ENCODE data around the gene PRPF31.

Gene PRPF31

DNA sequence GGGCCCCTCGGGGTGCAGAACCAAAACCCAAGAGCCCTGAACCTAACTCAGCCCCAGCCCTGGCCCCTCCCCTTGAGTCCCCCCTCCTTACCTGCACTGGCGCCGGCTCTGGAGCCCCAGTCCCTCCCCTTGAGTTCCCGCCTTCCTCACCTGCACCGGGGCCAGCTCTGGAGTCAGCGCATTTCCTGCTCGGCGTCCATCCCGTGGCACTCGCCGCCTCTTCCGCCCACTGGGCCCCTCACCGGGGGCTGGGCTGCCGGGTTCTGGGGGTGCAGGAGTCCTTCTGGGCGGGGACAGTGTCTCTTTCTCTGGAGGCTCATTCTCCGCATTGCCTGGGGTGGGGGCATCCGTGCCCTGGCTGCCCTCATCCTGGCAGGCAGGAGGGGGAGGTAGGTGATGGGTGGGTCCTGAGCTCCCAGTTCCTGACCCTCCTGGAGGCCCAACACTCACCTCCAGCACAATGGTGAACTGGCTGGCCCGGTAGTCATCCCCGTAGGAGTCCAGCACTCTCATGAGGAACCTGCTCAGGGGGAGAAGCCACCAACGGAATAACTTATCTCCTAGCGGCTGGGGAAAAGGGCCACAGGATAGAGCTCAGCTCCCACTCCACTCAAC lies 7.6 kb upstream of the PRPF31 start:
- DNase-seq (ENCODE audit: insufficient read length, low spot score) (no peak), FAIRE-seq (no peak)

DNA sequence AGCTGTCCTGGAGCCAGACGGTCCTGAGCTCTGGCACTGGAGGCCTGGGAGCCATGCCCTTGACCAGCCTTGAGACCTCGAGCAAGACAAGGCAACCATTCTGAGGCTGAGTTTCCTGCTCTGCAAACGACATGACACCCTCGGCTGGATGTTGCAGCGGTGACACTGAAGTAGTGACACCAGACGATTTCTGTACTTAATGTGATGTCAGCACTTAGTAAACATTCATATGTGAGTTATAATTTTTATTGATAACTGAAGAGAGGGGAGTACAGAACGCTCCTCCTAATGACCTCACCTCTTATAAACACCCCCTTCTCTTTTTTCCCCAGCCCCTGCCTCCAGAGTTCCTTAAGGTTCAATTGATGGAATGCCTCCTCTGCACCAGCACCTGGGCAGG lies 7.1 kb upstream of the PRPF31 start:
- no peak for DNase-seq (ENCODE audit: insufficient read length, low spot score)
- no peak for FAIRE-seq

DNA sequence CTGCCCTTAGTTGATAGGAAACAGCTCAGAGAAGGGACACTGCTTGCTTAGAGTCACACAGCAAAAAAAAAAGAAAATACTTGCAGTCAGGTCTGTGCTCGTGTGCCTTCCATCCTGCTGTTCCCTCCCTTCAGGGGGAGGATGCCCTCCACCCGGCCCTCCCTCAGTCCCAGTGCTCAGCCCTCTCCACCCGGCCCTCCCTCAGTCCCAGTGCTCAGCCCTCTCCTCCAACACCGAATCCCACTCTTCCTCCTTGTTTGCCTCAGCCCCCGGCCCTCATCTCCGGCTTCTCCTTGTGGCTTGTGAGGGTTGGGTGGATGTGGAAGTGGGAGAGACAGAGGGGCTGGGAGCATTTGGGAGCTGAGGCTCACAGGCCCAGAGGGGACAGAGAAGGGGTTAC lies 5.9 kb upstream of the PRPF31 start:
- no peak for DNase-seq (ENCODE audit: insufficient read length, low spot score)

DNA sequence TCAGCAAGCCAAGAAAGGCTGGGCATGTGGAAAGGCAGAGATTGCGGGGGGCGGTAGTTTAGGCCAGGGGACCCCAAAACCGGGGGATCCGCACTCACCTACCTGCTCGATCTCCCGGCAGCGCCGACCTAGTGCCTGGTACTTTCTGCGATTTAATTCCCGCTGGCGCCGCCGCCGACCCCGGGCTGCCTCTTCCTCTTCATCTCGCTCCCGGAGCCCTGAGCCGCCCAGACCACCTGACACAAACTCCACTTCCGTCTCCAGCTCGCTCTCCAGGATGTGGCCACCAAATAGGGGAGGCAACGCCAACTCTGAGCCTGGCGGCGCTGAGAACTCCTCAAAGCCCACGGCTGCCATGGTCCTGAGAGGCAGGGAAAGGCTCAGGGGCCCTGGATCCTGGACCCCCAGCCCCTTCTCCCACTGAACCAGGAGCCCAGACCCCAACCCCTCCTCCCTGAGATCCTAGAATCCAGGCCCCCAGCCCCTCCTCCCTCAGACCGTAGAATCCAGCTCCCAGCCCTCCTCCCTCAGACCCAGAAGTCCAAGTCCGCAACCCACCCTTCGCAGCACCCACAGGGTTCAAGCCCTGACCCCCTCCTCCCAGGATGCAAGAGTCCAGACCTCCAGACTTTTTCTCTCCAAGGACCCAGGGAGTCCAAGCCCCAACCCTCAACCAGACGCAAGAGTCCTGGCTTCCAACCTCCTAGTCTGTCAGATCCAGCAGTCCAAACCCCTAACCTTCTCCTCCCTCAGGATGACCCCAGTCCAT lies 1.0 kb upstream of the PRPF31 start:
- no peak for FAIRE-seq
- DNase-seq (ENCODE audit: insufficient read length, low spot score): no peak

More for the DNA sequence above, 5.9 kb upstream of the PRPF31 start:
- no peak for FAIRE-seq

DNA sequence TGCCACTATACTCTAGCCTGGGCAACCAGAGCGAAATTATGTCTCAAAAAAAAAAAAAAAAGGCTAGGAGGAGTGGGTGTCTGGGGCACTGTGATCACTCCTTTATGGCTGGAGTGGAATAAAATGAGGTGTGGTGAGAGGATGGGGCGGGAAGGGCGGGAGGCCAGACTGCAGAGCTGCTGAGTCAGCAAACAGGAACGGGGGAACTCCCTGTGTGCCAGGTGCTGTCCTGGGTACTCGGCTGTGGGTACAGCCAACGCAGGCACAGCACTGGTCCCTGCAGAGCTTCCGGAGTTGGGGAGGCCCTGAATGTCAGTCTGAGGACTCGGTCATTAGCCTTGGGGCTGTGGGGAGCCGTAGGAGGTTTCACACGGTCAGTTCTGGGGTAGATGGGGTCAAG lies 5.7 kb downstream of the PRPF31 start:
- FAIRE-seq (no peak), DNase-seq (ENCODE audit: insufficient read length, low spot score) (no peak)

DNA sequence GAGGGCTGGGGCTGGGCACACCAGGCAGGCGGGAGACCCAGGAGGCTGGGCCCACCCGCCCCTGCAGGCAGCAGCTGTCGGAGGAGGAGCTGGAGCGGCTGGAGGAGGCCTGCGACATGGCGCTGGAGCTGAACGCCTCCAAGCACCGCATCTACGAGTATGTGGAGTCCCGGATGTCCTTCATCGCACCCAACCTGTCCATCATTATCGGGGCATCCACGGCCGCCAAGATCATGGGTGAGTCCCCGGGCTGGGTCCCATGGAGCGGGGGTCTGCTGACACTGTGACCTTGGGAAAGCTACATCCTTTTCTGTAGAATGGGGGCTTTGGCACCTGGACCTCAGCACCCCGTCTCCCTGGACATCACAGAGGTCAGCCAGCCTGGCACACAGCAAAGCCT lies 8.1 kb downstream of the PRPF31 start:
- no peak for FAIRE-seq
- no peak for DNase-seq (ENCODE audit: insufficient read length, low spot score)

DNA sequence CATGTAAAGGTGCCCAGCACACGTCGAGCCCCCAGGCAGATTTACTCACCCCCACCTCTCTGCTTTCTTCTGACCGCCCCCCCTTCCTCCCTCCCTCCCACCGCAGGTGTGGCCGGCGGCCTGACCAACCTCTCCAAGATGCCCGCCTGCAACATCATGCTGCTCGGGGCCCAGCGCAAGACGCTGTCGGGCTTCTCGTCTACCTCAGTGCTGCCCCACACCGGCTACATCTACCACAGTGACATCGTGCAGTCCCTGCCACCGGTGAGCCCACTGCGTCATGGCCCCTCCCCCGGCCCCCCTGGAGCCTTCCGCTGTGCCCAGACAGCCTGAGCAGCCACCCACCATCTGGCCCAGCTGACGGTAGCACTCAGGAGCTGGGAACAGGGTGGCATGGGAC lies 8.8 kb downstream of the PRPF31 start:
- DNase-seq (ENCODE audit: insufficient read length, low spot score): no peak
- no peak for FAIRE-seq

DNA sequence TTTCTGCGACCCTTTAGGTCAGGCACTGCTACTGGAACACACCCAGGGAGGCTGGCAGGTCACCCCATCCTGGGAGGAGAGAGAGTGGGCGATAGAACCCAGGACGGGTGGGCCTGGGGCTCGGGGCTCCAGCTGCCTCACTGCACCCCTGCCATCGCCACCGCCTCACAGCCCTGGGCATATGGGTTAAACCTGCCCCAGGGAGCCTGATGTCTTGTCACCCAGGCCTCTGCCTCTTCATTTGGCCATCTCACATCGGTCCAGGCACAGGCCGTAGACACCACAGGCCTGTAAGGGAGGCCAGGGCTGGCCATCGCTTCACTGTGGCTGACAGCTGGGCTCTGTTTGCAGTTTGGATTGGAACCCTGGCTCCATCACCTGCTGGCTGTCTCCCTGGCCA lies 10.2 kb downstream of the PRPF31 start:
- FAIRE-seq (no peak), DNase-seq (ENCODE audit: insufficient read length, low spot score) (no peak)

DNA sequence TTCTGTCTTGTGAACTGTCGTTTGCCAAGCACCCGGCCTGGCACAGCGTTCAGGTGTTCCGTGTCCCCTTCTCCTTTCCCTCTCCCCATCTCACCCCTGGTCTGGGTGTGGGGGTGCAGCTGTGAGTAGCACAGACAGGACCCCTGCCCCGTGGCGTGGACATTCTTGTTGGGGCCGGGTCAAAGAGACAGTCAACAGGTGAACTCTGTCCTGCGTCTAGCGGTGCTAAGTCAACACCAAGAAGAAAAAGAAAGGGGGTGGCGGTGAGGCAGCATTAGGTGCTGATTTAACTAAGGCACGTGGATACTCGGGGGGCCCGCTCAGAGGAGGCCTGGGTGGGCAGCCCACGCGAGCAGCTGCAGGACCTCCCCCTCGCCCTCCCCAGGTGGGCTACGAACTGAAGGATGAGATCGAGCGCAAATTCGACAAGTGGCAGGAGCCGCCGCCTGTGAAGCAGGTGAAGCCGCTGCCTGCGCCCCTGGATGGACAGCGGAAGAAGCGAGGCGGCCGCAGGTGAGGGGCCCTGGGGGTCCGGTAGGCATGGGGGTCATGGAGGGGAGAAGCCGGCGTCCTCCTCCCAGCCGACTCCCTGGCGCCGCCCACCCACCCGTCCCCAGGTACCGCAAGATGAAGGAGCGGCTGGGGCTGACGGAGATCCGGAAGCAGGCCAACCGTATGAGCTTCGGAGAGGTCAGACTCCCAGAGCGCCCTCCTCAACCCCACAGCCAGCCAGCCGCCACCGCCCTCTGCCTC lies 12.3 kb downstream of the PRPF31 start:
- DNase-seq (ENCODE audit: insufficient read length, low spot score): no peak
- FAIRE-seq: no peak

DNA sequence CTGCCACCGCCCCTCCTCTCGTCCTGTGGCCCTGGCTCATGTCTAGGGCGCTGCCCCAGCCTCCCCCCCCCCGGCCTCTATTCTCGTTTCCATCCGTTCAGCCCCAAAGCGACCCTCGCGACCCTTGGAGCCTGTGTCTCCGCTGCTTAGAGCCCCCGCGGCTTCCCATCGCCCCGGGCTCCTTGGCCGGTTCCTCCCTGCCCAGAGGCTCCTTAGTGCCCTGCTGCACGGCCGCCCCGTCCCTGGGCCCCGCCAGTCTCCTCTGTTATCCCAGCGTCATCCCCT lies 12.8 kb downstream of the PRPF31 start:
- FAIRE-seq (no peak), DNase-seq (ENCODE audit: insufficient read length, low spot score) (no peak)

DNA sequence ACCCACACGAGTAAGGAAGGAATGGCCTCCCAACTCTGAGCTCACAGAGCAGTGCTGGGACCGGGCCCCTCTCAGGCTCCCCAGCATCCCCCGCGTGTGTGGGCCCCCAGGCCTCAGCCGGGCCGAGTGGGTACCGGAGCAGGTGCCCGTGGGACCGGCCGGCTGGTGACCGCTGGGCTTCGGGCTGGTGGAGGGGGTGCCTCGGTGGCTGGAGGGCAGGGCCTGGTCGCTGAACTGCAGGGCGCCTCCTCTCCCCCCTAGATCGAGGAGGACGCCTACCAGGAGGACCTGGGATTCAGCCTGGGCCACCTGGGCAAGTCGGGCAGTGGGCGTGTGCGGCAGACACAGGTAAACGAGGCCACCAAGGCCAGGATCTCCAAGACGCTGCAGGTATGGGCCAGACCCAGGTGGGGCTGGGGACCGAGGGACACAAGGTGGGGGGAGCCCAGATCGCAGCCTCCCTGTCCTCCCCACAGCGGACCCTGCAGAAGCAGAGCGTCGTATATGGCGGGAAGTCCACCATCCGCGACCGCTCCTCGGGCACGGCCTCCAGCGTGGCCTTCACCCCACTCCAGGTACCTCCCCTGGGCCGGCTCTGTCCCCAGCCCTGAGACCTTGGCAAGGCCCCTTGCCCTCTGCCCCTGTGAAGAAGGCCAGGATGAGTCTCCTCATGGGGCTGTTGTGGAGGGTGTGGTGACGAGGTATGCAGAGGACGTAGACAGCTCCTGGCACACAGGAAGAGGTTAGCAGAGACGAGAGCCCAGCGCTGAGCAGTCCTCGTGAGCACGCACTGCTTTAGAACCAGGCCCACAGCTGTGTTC lies 13.5 kb downstream of the PRPF31 start:
- FAIRE-seq: no peak

DNA sequence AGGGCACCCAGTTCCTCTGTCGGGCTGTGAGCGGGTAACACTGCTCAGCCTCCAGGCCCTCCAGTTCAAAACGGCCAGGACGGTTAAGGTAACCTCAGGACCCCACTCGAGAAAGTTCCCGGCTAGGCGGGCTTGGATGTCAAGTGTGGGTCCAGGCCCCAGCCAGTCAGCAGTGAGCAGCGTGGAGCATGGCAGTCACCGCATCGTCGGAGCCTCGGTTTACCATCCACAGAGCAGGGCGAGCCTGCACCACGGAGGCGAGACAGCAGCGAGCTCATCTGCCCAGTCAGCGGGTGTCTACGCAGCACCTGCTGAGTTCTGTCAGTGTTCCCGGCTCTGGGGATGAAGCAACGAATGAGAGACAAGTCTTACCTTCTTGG lies 14.1 kb downstream of the PRPF31 start:
- DNase-seq (ENCODE audit: insufficient read length, low spot score) (no peak), FAIRE-seq (no peak)

More for the DNA sequence above, 13.5 kb downstream of the PRPF31 start:
- no peak for DNase-seq (ENCODE audit: insufficient read length, low spot score)

DNA sequence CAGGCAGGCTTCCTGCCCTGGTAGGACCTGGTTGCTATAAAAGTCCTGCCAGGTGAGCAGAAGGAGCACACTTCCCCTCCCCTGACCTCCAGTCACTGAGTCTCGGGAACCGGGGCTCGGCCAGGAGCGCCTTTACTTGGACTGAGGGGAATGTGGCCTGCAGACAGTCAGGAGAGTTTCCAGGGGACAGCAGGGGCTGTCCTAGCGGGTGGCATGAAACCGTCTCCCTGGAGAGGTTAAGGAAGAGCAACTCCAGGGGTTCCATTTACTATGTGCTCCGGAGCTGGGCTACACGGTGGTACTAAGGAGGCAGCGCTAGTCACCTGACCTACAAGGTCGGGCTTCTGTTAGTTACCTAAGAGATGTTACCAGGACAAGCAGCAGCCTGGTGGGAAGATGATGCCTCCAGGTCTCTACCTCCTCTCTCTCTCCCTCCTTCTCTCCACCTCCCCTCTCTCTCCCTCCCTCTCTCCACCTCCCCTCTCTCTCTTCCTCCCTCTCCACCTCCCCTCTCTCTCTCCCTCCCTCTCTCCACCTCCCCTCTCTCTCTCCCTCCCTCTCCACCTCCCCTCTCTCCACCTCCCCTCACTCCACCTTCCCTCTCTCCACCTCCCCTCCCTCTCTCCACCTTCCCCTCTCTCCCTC lies 17.9 kb downstream of the PRPF31 start:
- DNase-seq (ENCODE audit: insufficient read length, low spot score) (no peak), FAIRE-seq (no peak)

DNA sequence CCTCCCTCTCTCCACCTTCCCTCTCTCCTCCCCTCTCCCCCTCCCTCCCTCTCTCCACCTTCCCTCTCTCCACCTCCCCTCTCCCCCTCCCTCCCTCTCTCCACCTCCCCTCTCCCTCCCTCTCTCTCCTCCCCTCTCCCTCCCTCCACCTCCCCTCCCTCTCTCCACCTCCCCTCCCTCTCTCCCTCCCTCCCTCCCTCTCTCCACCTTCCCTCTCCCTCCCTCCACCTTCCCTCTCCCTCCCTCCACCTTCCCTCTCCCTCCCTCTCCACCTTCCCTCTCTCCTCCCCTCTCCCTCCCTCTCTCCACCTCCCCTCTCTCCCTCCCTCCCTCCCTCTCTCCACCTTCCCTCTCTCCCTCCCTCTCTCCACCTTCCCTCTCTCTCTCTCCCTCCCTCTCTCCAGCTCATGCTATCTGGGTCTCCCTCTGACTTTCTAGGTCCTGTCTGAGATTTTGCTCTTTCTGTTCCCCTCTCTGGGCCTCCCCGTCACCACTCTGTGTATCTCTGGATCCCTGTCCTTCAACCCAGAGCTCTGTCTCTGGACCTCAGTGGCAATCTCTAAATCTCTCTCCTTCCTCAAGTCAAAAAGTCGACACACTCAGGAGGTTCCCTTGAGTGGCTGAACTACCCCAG lies 18.5 kb downstream of the PRPF31 start:
- no peak for FAIRE-seq
- no peak for DNase-seq (ENCODE audit: insufficient read length, low spot score)

DNA sequence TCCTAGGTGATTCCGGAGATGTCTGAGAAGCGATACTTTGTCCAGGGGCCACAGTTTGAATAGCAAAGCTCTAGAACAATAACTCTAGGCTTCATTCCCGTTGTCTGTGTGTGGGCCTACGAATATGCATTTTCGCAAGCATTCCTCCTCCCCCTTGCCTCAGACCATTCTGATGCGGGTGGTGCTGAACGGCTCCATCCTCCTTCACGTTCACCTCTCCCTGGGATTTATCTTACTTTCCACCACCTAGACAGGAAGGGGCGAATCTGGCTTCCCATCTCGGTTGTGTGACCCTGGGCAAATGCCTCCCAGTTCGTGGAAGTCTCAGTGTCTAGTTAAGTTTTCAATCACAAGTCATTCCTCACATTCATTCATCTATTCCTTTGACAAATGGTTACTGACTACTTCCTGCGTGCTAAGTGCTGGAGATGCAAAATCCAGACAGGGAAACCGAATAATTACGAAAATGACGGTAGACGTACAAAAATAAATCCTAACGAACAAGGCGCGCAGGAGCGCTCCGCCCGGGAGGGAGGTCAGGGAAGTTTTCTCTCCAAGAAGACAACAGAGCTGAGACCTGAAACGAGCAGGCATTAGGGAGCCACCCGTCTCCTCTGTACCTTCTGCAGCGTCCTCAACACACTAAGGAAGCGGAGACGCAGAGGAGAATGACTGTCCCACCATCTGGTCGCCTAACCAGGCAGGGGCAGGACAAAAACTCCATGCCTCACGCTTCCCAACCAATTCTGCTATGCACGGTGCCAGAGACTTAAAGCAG lies 20.7 kb downstream of the PRPF31 start:
- DNase-seq (ENCODE audit: insufficient read length, low spot score) (peak; percentile 41), FAIRE-seq (no peak)

DNA sequence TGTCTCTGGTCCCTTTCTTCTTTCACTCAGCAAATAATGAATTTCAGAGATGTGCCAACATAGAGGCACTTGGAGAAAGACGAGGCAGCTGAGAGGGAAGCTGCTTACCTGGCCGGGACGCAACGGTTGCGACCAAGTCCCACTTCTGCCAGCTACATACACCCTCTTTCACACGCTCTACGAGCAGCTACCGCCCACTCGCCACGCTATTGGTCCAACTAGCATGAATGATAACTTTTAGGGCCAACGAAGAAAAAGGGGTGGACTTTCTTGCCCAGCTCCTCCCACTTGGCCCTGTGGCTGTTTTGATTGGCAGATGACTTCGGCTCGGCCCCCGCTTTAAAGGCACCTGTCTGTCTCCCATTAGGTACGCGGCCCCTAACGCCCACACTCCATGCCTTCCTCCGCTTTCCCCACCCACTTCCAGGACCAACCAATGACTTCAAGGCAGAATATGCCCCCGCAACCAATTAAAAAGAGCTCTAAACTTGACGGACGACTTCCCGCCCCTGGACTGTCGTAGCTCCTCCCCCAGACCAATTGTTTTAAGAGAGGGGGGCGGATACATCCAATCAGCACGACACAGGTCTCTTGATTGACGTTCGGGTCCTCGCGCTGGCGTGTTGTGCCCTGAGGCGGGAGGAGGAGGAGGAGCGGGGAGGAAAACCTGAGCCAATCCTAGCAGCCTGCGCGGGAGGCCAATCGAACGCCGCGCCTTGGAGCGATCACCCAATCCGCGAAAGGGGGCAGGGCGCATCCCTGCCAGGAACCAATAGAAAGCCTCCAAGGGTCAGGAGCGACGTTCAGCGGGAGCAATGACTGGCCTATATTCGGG lies 21.5 kb downstream of the PRPF31 start:
- peak; percentile 95 for FAIRE-seq
- peak; percentile 99 for DNase-seq (ENCODE audit: insufficient read length, low spot score)

DNA sequence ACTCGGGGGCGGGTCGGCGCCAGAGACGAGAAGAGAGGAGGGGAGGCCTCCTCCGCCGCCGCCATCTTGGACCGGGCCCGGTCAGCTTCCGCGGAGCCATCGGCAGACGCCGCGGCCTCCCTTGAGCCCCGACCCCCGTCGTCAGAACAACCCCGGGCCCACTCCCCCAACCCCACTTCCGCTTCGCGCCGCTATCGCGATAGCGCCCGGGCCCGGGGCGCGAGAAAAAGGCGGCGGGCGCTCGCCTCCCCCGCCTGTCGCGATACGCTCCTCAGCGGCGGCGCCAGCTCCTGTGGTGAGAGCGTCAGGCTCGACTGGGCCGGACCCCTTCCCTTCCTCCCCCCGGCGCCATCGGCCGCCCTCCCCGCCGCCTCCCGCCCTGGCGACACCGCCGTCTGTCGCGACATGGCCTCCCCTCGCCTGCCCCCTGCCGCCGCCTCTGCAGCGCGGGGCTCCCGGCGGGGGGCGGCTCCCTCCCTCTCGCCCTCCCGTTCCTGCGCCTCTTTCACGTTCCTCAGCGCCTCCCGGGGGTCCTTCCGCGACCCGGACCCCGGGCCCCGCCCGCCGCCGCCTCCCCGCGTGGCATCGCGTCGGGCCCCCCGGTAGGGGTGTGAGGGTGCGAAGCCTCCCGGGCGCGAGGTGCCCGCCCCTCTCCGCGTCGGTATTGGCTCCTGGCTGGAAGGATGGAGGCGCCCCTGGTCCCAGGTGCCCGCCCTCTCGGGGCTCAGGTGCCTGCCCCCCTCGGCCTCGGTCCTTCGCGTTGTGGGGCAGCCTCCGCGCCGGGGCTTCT lies 22.3 kb downstream of the PRPF31 start, which contains the start of gene CNOT3:
TSS of gene CNOT3 (plus strand) at position 64 of the 790 bp plus-strand sequence. CDS start 5,217 bp downstream, outside the sequence.
- DNase-seq (ENCODE audit: insufficient read length, low spot score): no peak
- FAIRE-seq: no peak
